Hippocampal formation (tissue), 2 donors: Measurements from ENCODE around the gene KLF7.
A peak's percentile ranks its signal among the peaks of the same experiment; 100 is the strongest.

Source experiments
- DNase-seq, 2 donors: peaks; one replicate each; lab custom pipeline; 2025; lab: John Stamatoyannopoulos, UW

Gene KLF7

DNA sequence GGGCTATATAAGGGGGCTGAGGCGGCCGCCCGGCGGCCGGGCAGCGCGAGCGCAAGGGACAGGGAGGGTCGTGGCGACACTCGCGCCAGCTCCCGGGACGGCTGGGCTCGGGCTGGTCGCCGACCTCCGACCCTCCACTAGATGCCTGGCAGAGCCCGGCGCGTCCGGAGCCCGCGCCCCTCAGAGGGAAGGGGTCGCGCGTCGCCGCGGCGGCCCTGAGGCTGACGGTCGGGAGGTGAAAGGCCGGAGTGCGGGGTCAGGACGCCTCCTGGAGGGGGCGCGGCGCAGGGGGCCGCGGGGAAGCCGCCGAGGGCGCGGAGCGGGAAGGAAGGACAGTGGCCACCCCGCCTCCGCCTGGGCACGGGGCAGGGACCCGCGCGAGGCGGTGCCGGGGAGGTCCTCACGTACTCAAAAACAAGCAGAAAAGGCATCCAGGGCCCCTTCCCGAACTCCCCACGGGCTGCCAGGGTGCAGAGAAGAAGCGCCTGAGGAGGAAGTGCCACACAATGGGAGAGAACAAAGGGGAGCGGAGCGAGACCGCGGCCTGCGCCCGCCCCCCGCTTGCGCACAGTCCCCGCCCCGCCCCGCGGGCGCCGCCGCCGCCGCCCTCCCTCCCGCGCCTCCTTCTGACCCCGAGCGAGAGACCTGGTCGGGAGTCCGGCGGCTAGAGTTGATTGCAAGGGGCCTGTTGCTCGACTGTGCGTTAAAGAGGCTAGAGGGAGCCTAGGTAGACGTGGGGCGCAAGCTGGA, 776 bp upstream of the KLF7 start:
- DNase-seq, result peak; percentile 76 to 78

DNA sequence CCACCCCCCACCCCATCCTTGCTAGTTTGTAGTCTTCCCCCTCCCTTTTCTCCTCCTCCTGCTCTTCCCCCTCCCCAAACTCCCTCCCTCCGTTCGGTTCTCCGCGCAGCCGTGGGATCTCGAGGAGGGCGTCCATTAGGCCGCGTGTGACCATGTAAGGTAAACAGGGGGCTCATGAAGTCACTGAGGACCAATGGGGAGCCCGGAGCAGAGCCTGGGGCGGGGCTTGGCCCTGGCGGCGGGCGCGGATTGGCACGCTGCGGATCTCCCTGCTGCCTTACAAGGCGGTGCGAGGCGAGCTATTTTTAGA, 246 bp upstream of the KLF7 start:
- DNase-seq, result peak; percentile 99

DNA sequence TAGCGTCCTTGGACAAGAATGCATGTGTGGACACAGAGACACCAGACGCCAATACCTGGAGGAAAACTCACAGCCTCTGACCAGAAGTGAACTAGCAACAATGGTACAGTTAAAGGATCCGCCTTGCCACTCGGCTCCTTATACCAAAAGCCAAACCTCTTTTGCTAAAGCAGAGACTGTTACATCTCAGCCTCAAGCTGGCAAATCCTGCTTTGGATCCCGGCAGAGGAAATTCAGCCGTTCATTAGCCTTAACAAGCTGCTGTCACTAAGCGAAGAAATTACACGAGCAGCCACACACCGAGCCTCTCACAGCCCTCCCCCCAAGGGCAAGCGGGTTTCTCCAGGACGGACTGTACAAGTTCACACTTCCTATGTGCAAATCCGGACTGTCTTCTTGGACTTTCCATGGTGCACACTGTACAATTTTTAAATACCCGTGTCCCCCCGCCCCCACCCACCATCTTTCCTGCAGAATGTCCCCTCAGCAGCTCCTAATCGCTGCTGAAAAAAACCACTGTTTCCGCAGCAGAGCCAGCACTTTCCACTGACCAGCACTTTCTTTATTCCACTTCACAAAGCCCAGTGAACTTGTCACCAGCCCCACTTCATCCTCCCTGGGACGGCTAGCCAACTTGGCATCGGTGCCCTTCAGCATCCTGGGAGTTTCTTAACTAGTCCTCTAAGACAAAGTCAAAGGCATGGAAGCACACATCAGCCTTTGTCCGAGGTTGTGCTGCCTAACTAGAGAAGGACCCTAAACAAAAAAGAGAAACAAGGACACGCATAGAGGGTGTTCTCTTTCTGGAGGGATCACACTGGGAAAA, 1.5 kb downstream of the KLF7 start:
- DNase-seq, result peak; percentile 68 to 85

DNA sequence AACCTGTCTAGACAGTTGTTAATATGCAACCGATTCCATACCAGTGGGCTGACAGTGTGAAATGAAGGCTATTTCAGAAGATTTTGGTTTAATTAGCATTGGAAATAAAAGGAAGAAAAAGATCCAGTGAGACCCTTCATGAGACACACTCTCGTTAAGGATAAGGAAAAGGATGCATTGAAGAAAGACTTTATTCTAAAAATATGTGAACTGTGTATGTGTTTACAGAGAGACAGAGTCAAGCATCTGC, 2.1 kb downstream of the KLF7 start:
- DNase-seq, result peak in 1 of 2 donors; percentile 73

DNA sequence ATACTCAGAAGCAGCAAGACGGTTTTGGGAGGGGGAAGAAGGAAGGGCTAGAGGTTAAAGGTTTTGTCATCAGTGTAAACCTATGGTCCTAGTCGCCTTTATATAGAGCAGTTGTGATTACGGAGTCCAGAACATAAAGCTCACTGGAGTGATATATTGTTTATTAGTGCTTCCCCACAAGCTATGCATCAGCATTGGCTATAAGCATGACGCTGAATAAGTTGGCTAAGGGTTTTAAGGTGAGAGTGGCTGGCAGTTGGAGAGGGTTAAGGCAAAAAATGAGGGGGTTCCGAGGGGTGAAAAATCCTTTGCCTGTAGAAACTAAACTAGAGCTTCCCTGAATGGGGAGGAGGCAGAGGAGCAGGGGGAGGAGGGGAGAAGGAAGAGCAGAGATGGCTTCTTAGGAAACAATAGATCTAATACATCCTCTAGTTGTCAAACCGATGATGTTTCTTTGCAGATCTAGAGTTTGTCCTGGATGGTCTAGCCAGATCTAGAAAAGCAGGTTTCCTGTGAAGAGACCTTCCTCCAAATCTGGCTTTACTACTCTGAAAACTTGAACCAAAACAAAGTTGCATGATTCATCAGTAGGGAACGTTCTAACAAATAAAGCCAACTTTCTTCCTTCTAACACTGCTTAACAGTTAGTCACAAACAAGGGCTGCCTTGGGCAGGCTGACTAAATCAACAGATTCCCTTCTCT, 2.5 kb downstream of the KLF7 start:
- DNase-seq, result peak in 1 of 2 donors; percentile 74

DNA sequence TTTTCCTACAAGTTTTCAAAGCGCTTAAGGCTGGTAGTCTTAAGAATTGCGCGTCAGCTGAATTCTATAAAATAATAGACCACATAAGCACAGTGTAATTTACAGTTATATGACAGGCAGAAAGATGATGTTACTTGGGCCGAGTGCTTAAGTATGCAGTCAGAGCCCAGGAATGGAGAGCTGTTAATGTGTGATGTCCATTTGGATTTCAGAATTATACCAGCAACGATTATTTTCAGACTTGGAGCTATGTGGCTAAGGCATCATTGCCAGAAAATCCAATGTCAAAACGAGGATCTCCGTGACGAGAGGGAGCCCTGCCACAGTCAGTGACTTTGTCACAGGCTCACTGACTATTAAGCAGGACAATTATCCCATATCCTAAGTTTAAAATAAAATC, 3.4 kb downstream of the KLF7 start:
- no peak for DNase-seq

DNA sequence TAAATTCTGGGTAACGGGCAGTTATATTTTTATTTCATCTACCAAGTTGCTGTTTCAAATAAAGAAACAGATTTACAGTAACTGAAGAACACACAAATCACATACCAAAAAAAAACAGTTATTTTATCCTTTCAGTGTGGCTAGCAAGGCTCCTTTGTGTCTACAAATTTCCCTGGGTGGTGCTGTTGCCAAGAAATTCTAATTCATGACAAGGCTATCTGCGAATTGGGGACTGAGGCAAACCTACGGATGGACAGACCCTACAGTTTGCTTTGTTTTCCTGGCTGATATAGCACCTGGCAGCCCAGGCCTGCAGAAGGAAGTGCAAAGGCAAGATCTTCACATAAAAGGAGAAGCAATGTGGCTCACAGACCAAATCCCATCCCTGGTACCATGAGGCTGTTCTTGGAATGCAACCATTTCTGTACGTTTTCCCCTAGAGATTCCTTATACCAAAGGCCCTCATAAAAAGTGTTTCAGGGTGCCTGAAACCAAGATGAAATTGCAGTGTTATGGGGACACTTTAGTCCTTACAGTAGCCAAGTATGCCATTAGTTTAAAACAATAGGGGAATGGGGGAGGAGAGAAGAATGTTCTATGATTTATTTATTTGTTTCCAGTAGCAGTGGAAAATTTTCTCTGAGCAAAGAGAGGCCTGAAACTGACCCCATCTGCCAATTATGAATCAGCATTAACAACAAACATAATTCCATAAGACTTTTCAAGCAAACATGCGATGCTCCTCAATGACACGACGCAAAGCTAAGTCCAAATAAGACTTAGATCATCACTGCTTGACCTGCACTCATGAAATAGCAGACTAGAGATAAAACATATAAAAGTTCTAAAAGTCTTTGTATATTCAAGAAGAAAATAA, 4.3 kb downstream of the KLF7 start:
- DNase-seq, result peak in 1 of 2 donors; percentile 56

DNA sequence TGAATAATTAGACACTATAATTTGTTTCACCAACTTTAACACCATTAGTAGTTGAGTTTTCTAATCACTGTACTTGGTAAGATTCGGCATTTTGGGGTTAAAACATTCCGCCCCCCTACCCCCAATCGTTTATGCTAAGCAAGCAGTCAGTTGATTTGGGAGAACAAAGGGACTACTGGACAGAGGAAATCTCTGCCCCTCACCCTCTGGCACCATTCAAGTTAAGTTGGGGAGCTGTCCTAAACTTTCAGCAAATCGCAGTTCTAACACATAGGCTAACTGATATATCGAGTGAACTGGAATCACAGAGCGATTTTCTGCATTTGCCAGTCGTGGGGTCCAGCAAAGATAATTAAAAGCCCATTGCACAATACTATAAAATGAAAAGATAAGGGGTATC, 5.6 kb downstream of the KLF7 start:
- no peak for DNase-seq

DNA sequence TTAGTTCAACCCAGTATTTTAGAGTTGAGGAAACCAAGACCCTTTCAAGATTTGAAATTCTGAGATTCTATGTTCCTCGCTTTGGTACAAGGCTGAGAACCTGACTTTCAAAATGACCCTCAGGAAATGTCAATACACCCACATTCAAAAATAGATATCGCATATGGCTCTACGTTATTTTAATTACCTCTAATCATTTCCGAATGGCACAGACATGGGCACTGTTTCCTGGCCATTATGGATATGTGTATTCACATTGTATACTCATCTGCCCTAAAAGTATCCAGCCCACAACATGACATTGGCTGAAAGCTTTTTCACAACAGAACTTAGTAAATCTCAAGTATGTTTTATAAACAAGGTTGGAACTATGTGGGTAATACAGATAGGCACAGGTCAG, 6.7 kb downstream of the KLF7 start:
- DNase-seq, result no peak

DNA sequence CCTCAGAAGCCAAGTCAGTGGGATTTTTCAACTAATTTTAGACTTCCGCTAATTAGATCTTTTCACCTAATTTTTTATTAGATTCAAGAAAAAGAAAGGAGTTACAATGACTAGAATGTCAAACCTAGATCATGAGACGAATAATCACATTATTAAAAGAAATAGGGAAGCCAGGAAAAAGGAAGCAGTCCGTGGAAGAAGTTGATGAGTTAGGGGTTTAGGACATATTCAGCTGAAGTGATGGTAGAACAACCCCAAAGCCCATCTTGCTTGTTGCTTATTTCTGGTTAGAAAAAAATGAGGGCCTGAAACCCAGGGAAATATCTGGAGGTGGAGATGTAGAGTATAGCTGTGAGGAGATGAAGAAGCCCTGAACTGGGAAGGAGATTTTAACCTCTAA, 8.0 kb downstream of the KLF7 start:
- DNase-seq, result no peak

DNA sequence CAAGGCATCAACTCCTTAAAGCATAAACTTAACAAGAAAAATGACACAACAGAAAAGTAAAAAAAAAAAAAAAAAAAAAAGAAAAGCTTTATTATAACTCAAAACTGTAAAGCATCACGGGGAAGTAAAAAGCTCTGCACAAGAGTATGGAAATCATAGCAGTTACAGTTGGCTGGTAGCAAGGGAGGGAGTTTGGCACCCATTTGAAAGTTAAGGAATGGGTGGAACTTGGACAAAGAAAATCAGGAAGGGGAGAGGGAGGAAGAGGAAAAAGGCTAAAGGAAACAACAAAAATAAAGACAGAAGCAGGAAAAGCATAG, 8.6 kb downstream of the KLF7 start:
- no peak for DNase-seq

DNA sequence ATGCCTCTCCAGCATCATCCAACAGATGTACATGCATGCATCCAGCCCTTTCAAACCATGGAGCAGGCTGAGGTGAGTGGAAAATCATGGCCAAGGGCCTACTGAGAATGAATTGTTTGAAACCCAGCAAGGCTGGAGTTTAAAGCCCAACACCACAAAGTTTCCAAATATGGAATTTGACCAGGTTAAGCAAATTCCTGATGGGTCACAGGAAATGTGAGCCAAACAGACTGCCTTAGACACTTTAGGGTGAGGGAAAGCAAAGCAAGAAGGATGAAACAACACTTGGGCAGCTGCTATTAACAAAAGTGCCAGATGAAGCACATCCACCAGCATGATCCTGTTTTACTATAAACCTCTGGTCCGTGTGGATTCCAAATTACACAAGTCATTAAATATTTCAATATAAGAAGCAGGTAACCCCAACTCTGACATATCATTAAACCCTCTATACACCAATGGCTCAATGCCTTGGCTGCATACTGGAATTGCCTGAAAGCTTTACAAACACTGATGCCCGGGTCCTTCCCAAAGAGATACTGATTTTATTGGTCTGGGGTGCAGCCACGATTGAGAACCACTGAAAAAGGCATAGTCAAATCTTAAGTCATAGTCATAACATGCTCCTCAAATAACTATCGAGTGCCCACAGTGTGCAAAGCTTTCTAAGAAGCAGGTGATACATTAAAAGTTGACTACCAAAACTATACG, 9.1 kb downstream of the KLF7 start:
- no peak for DNase-seq

DNA sequence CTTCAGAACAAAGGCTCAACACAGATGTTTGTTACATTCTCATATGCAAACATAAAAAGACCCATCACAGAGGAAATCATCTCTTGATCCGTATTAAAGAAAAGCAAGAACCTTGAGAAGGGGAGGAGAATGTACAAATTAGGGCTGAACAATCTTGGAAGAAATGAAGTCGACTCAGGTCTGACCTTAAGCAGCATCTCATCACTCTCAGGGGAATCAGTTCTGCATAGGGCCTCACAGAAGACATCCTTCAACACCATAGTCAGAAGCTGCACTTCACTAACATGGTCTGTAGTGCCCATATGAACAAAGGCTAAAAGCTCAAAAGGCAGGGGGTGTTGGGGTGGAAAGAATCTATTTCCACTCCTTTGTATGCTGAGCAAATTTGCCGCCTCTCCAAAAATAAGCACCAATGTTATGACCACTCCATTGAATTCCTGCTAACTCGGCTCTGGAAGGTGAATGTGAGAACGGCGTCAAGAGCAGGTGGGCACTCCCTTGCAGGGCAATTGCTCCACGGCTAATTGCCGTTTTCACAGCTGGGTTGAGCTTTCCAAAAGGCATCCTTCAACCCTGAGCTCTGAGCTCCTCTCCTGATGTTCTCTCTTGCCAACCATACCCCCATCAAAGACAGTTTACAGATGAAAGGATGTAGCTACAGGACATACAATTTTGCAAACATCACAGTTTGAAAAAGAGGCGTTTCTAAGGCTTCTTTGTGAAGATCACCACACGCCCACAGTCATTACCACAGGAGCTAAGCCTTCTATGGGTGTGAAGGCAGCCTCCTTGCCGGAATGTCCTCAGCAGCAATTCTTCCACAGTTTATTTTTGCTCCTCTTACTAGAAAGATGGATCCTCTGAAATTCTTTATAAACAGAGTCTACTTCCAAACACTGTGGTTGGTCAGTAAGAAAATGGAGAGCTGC, 10.0 kb downstream of the KLF7 start:
- no peak for DNase-seq

DNA sequence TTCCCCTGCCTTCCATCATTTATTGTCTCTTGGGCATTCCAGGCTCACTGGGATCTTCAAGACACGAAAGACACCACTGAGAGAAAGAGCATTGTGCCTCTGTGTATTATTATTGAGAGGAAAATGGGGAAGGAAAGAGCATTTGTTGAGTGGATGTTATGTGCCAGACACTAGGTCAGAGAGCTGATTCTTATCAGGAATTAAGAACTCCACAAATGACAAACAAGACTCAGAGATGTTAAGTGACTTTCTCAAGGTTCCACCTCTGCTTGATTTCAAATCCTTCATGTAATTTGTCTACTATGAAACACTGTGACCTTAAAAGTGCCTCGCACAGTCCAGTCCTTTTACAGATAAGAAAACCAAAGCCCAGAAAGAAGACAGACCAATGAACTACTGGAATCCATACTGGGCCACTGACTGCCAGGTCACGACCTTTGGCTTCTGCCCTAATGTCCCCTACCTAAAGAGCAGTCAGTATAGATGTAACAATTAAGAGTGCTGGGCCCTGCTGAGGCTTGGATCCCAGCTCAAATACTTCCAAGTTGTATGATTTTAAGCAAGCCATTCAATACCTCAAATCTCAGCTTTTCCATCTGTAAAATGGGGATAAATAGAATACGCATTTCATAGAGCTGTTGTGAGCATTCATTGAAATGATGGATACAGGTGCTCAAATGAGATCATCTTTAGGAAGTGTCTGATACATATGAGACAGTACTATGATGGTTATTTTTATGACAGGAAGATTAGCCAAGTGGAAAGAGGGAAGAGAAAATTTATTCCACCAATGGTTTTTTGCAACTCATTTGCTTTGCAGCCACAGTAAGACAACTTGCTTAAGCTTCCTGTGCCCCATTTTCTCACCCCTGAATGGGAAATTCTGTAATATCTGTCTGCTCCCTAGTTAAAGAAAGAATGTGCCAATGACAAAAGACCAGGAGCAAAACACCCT, 10.9 kb downstream of the KLF7 start:
- DNase-seq, result no peak

DNA sequence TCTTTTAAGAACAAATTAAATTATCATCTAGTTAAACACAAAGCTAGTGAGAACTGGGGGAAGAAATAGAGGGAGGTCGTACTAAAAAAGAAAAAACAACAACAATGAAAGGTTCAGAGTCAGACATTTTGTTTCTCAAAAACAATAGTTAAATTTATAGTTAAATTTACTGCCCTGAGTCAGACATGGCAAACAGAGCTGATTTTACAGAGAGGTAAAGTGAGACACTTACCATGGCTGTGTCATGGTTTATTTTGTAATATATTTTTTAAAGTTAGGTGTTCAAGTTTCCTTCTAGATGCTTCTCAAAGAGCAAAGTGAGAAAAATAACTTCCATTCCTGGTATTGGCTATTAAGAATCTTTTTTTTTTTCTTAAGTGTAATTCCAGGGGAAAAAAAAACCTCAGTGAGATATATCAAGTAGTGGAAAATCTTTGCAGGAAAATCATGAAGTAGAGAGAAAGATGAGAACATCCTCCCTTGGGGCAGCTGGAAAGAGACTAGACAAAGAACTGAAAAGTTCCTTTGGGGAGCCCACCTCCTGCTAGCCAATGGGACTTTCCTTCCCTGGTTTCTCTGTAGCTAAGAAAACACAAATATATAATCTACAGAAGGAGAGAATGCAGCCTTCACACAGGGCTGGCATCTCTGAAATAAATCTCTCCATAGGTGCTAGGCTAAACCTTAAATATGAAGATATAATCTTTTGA, 12.3 kb downstream of the KLF7 start:
- DNase-seq, result no peak

DNA sequence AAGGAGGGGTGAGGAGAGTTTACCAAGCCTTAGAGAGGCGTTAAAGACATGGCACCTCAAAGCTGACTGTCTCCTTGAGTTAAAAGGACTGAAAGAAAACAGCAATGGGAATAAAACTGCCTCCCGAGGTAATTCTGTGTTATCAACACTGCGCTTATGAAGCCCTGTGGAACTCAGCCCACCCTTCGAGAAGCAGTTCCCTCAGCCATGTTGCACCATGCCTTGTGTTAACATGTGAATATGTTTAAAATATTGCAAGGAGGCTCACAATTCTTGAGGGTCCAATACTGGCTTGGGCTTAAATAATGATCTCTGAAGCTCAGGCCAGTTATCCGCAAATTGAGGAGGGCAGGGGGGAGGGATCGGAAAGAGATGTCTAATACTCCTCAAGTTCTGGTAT, 14.7 kb downstream of the KLF7 start:
- DNase-seq, result no peak

DNA sequence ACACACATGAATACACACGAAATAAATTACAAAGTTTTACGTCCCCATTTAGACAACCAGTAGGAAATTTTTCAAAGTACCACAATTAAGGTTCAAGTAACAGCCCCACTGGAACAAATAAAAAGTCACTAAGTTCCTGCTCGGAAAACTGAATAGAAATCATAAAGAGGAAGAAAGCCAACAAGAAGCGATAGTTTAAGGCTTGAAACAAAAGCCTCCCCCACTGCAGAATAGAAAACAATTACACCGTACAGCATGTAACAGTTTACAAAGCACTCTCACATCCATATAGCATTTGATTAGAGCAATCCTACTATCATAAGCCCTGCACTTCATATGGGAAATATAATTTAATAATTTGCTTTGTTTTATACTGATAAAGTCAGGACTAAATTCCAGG, 15.5 kb downstream of the KLF7 start:
- DNase-seq, result no peak

DNA sequence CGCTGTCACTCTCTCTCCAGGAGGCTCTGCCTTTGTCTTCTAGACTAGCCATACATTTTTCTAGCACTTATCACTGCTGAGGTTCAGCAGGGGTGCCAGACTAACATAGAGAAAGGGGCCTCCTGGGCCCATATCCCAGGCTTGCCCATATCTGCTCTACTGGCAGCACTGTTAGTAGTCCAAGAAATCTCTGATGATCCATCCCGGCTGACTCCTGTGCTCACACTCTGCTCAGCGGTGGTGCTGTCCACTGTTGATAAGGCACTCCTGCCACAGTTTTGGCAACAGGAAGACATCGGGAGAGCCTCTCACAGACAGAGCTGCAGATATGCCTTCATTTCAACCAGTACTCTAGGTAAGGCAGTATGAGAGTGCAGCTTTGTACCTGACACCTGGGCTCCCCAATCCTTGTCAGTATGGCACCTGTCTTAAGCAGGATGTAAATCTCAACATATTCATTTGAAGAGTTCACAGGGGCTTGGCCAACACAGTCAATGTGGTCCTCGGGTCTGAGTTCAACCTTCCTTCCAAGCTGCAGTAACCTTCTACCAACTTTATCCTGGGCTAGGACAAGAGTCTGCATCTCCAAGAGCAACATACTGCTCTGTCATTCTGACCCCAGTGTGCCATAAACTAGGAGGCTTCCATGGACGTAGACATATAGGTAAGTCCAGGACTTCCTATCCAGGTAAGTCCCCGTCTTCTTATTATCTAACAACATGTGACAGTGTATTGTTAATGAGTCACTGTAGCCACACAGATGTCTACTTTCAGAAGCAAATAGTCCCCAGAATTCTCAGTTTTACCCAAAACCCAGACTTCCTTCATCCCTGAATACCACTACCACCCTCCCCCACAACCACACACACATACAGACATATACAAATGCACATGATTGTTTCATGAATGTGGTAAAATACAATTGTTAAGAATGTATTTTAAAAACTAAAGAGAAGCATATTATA, 16.2 kb downstream of the KLF7 start:
- DNase-seq, result no peak
